Erythroblast (primary cell): ENCODE results near the gene GAS2.

Experiments used
- GATA1 ChIP-seq: IDR thresholded peaks from 2 replicates; pipeline ENCODE4 v1.6.1; 2011; ENCODE audit warnings: low read depth, mild to moderate bottlenecking, control low read depth, low read length, moderate library complexity
- POLR2A ChIP-seq: IDR thresholded peaks from 2 replicates; pipeline ENCODE4 v1.6.1; 2011; ENCODE audit warnings: mild to moderate bottlenecking, low read length

DNA sequence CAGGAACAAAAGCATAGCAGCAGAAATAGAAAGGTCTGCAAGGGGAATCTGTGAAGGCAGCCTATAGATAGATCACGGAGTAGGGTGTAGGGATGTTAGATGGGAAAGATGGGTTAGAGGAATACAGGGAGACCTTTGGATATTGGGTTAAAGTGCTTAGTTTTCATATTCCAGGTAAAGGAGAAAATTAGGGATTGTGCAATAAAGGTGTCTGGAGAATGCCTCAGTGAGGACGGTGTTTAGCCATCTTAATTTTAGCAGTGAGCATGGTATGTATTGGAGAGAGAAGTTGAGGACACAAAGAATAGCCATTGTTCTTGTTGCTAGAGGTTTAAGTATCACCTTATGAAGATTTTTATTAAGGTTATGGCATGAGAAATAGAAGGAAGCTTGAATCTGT lies 17.7 kb downstream of the GAS2 start:
- TF ChIP-seq POLR2A (no peak), GATA1 (no peak)
